Hematopoietic multipotent progenitor cell (in vitro differentiated cells): Measurements from ENCODE around the gene KCNQ4. TPM values are rescaled to one million over a fixed set of nuclear protein-coding genes. Genes with fewer than 3 reads are reported as not detected.

Source experiments
- DNase-seq, 3 donors: peaks; one replicate each; pipeline ENCODE4 v3.0.0-alpha.2; 2011 to 2015; ENCODE audit warnings: low read depth in 2 of 3, low spot score in 2 of 3
- total RNA-seq: library from RNA; depleted of rRNA; stranded (reverse); fragments of >200 nt; gene quantifications from one replicate; pipeline ENCODE4 v1.2.3, GENCODE V29; 2012

KCNQ4 gene
- total RNA-seq, 1 donor: 0.54 TPM

DNA sequence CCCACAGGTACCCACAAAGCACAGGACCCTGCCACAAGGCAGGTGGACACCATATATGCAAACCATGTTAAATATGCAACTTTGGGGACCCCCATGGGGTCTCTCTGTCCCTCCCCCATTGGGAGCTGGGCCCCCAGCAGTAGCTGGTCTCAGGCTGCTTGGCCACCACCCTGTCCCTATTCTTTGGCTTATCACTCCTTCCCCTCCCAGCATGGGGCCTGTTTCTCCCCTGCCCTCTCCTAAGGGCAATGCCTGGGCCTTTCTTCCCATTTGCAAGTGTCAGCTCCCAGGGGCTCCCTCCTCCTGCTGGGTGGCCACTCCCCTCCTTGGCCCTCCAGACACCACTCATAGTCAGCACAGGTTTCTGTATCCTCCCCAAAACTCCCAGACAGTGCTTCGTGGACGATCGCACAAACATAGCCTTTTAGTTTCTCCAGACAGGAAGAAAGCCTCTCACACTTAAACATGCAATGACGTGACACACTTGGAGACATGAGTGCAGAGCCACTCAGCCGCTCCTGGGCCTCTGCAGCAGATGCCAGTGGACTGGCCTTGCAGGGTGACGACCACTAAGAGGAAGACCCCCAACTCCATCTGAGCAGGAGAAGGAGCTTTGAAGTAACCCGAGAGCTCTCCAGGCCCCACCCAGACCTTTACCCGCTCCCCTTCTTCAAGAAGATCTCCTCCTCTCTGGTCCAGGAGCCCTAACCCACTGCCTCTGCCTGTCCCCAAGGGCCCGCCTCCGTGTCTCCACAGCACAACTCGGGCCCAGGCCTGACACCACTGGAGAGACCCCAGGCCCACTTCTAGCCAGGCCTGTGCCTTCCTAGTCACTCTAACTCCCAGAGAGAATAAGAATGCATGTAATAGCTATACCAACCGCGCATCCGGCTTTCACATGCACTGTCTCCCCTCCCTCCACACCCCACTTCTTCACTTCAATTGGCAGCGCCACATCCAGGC lies 55.7 kb downstream of the KCNQ4 start:
- DNase-seq: no peak

GRCh38 chr1:40839943-40840335 lies 56.4 kb downstream of the KCNQ4 start:
- no peak for DNase-seq

- DNase-seq: peak in 2 of 3 donors; percentile 40 to 80
Observed at GRCh38 chr1:40840526-40841323, 57.1 kb downstream of the KCNQ4 start.

- DNase-seq: no peak
Observed at GRCh38 chr1:40841602-40842001, 58.0 kb downstream of the KCNQ4 start.

GRCh38 chr1:40842207-40842606 lies 58.6 kb downstream of the KCNQ4 start:
- no peak for DNase-seq

DNA sequence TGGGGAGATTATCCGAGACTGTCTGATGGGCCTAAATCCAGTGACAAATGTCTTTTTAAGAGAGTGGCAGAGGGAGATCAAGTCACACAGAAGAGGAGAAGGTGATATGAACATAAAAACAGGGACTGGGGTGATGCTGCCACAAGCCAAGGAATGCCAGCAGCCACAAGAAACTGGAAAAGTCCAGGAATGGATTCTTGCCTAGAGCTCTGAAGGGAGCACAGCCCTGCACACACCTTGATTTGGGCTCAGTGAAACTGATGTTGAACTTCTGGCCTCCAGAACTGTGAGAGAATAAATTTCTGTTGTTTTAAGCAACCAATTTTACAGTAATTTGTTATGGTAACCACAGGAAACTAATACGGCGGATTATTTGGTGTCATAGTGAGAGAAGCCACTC lies 59.1 kb downstream of the KCNQ4 start:
- DNase-seq: no peak

DNA sequence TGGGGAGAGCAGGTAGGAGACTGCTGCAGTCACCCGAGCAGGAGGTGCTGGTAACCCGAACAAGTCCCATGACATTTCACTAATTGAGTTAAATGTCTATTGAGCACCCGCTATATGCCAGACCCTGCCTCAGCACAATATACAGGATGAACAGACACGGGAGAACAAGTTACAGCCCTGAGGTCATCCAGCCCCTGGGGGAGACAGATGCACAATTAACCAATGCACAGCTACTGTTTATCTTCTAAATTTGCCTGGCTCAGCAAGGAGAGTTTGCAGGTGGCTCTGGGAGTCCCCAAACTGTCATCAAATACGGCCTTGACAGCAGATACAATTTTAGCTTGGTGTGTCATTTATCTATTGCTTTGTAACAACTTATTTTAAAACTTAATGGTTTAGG lies 60.5 kb downstream of the KCNQ4 start:
- DNase-seq: no peak

GRCh38 chr1:40844887-40845878 lies 61.6 kb downstream of the KCNQ4 start:
- DNase-seq: peak in 2 of 3 donors; percentile 44 to 67

GRCh38 chr1:40845895-40846294 lies 62.3 kb downstream of the KCNQ4 start:
- DNase-seq: no peak

- DNase-seq: peak in 1 of 3 donors; percentile 11
Observed at GRCh38 chr1:40847023-40847745, 63.6 kb downstream of the KCNQ4 start.

DNA sequence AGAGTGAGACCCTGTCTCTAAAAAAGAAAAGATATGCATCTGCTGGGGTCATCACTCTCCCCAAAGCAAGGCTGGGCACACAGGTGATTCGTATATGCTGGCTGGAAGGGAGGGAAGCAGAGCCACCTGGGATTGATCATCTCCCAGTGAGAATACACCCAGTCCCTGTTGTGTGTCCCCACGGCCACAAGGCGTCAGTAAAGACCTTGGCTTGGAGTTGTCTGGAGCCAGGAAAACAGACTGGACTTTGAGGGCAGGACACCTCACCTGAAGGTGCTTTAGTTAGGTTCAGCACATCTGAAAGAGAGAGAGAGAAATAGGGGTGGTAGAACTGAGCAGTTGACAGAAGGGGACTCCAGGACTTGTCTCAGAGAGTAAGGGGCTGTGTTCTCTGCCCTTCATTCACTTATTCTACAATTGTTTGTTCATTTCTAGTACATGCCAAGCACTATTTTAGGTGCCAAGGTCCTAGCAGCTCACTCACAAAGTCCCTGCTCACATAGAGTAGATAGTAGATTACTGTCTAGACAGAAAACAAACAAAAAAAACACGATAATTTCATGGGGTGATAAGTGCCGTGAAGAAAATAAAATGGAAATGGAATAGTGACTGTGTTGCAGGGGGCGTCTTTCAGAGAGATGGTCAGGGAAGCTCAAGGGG lies 65.1 kb downstream of the KCNQ4 start:
- peak in 1 of 3 donors; percentile 12 for DNase-seq

- DNase-seq: peak; percentile 46 to 91 (median 65)
Observed at GRCh38 chr1:40849801-40850592, 66.4 kb downstream of the KCNQ4 start.

- no peak for DNase-seq
Observed at GRCh38 chr1:40851643-40852042, 68.1 kb downstream of the KCNQ4 start.

DNA sequence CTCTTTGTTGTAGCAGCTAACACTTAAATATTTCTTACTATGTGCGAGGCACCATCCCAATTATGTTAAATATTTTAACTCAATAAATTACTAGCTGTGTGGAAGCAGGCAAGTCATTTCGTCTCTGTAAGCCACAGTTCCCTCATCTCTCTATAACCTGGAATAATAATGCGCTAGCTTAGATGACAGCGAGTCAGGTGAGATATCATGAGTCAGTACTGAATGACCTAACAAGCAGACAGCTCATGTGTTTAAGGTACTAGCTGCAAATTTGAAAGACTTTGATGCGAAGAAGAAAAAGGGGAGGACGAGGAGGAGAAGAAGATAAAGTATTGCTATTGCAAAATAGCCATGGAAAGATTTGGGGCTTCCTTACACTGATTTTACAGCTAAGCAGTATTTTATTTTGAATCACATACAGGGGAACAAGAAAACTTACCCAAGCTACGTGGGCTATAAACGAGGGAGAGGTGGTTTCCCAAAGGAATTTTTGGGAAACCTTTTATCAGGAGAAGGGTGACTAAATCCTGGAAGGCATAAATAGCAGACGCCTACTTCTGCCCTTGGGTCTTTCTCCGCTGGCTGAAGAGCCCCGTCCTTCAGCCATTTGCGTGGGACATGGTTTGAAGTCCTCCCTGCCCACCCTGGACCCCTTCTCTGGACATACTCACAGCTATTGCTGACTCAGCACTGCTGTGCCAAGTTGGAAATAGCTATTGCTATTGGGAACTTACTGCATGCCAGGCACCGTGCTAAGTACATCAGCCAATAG lies 69.7 kb downstream of the KCNQ4 start:
- no peak for DNase-seq

DNA sequence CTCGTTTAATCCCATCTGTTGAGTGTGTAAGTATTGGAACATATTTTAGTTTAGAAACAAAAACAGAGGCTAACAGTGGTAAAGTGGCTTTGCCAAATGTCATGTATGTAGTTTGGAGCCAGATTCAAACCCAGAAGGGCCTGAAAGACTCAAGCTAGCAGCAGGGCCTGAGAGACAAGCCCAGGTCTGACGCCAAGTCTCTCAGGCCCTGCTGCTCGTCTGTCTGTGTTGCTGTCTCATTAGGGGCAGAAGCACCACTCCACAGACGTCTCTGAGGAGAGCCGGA lies 70.2 kb downstream of the KCNQ4 start:
- DNase-seq: no peak

DNA sequence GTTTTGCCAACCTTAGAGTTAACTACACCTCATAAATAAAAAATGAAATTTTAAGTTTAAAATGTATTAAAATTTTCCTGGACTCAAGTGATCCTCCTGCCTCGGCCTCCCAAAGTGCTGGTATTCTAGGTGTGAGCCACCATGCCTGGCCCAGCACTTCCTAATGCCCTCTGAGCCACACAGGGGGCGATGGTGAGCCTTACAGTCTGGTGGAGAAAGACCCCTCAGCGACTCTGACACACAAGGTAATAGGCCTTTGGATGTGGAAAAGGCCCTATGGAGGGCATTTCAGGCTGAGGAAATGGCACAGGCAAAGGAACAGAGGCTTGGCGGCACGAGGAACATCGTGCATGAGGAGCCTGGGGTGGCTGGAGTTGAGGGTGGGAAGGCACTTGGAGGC lies 71.9 kb downstream of the KCNQ4 start:
- peak in 2 of 3 donors; percentile 26 to 55 for DNase-seq

DNA sequence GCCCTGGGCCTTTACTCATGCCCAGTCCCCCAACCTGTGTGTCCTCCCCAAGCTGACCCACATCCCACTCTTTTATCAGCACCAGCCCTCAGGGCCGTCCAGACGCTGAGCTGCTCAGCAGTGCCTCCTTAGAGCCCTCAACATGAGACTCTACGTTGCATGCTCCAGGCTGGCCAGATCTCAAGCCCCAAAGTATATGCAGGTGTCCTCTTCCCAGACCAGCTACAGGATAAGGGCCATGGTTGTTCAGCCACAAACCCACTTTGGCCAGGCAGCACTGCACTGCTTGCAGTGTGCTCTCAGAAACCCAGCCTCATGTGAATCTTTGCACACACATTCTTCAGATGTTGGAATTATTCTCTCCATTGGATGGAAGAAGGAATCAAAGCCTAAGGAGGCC lies 72.5 kb downstream of the KCNQ4 start:
- DNase-seq: no peak
